Esophagus squamous epithelium (tissue), 5 donors: Measurements from ENCODE around the gene MED8. TPM values are rescaled to one million over a fixed set of nuclear protein-coding genes. Genes with fewer than 3 reads are reported as not detected.
"Not testable (repeated sequence)": the region's sequence is repeated elsewhere in the genome, so short reads cannot be mapped to it uniquely, and the experiment has no call there.

Experiments used
- DNase-seq: peaks from one replicate; lab custom pipeline; 2025; lab: John Stamatoyannopoulos, UW
- H3K27ac ChIP-seq, 4 donors: fragments of 200-600 bp; sonication (generic); one replicate each; pipeline ENCODE4 v1.5.1; 2016 to 2019; ENCODE audit warnings: mild to moderate bottlenecking in 1 of 4
- H3K27me3 ChIP-seq, 4 donors: fragments of 200-600 bp; sonication (generic); 1 replicate in 3 of 4; 2 replicates in 1 of 4; pipeline versions ENCODE4 v1.5.1 to v1.6.0; 2017 to 2021; ENCODE audit warnings: antibody characterized with exemption in 1 of 4
- H3K36me3 ChIP-seq, 3 donors: fragments of 200-600 bp; sonication (generic); one replicate each; pipeline ENCODE4 v1.5.1; 2016 to 2019
- H3K4me1 ChIP-seq, 3 donors: fragments of 200-600 bp; sonication (generic); one replicate each; pipeline ENCODE4 v1.5.1; 2017 to 2019
- H3K4me3 ChIP-seq, 4 donors: fragments of 200-600 bp; sonication (generic); 1 replicate in 3 of 4; 2 replicates in 1 of 4; pipeline ENCODE4 v1.5.1; 2016 to 2019; ENCODE audit warnings: mild to moderate bottlenecking in 2 of 4, moderate library complexity in 1 of 4
- H3K9me3 ChIP-seq, 3 donors: fragments of 200-600 bp; sonication (generic); one replicate each; pipeline ENCODE4 v1.5.1; 2016 to 2019
- CTCF ChIP-seq, 6 experiments: fragments of 450-650 bp in 4 of 6; fragments of 200-600 bp in 2 of 6; sonication (generic) in 2 of 6; IDR thresholded peaks; one replicate each; pipeline ENCODE4 v1.5.1; 2016 to 2019; ENCODE audit warnings: antibody characterized with exemption in 6 of 6, mild to moderate bottlenecking in 4 of 6, moderate library complexity in 4 of 6
- POLR2A ChIP-seq, 4 donors: fragments of 450-650 bp; IDR thresholded peaks; one replicate each; pipeline ENCODE4 v1.6.1; 2017; ENCODE audit warnings: antibody characterized with exemption in 4 of 4, mild to moderate bottlenecking in 4 of 4, moderate library complexity in 3 of 4
- WGBS, 2 donors: methylation state at CpG; one replicate each; pipeline ENCODE4 v1.1.5; 2018; 5-methylcytosine and 5-hydroxymethylcytosine counted together
- intact Hi-C: fragments of 100-400 bp; cut with DNase I; formaldehyde crosslinking; loops from one replicate; pipeline ENCODE4 v1.15.0; 2022
- total RNA-seq, 4 donors: library from RNA; depleted of rRNA; stranded (reverse); fragments of >200 nt; gene quantifications; one replicate each; pipeline ENCODE4 v1.1.0, GENCODE V29; 2016
- donor health status: DM: yes; HTN: yes; CAD: no.

MED8 gene
- total RNA-seq, 4 donors from 2014 or later = 34.5 to 60.1 (median 38.6) TPM

- intact Hi-C loops = no loop called here
- TF ChIP-seq POLR2A (IDR thresholded peaks at IDR 0.05) = no peak
- TF ChIP-seq CTCF (IDR thresholded peaks at IDR 0.05) = no peak
- peaks cover 0 to 2% (median 0%) of the 10 kb centered on the region in 3 donors for H3K36me3 ChIP-seq
- H3K27ac ChIP-seq = no peak overlapping the region
- no peaks in the 10 kb centered on the region for H3K27me3 ChIP-seq
- no peak overlapping the region for H3K4me3 ChIP-seq
- peaks cover 18 to 54% (median 33%) of the 10 kb centered on the region in 3 donors for H3K4me1 ChIP-seq
- no peak for DNase-seq
- WGBS, 2 donors = 83 to 87% methylated on average over 4 of the region's 4 CpGs
- H3K9me3 ChIP-seq = no peaks in the 10 kb centered on the region
Observed at GRCh38 chr1:43370564-43370963, 19.0 kb downstream of the MED8 start.

- H3K9me3 ChIP-seq, H3K27ac ChIP-seq, H3K36me3 ChIP-seq, H3K27me3 ChIP-seq, DNase-seq, intact Hi-C loops, H3K4me3 ChIP-seq: not testable (repeated sequence)
- peaks cover 18 to 62% (median 40%) of the 10 kb centered on the region in 3 donors for H3K4me1 ChIP-seq
- WGBS, 2 donors = 95% methylated on average over 6 of the region's 6 CpGs
Observed at GRCh38 chr1:43369779-43370178, 19.8 kb downstream of the MED8 start.

- TF ChIP-seq POLR2A (IDR thresholded peaks at IDR 0.05) = no peak
- TF ChIP-seq CTCF (IDR thresholded peaks at IDR 0.05) = no peak
- 13 to 14% methylated on average over 6 of the region's 6 CpGs for WGBS, 2 donors
- peaks cover 17 to 21% (median 18%) of the 10 kb centered on the region in 3 donors for H3K36me3 ChIP-seq
- intact Hi-C loops = no loop called here
- H3K9me3 ChIP-seq = no peaks in the 10 kb centered on the region
- no peak for DNase-seq
- peak overlapping the region; percentile 94 to 99 (median 97) for H3K27ac ChIP-seq
- peak overlapping the region; percentile 70 to 86 (median 85) for H3K4me3 ChIP-seq
- H3K27me3 ChIP-seq = no peaks in the 10 kb centered on the region
- peaks cover 18 to 66% (median 36%) of the 10 kb centered on the region in 3 donors for H3K4me1 ChIP-seq
Observed at GRCh38 chr1:43368646-43369020, 21.0 kb downstream of the MED8 start.

- DNase-seq = peak; percentile 67
- peak within 1 kb of the TSS; percentile 94 to 99 (median 97) for H3K27ac ChIP-seq
- TF ChIP-seq POLR2A (IDR thresholded peaks at IDR 0.05) (peak in 3 of 4 donors; percentile 16 to 86 (median 69)), CTCF (IDR thresholded peaks at IDR 0.05) (peak in 4 of 6 experiments; percentile 16 to 24 (median 22))
- intact Hi-C loops = no loop called here
- H3K9me3 ChIP-seq = no peaks in the 10 kb centered on the region
- H3K4me3 ChIP-seq = peak within 1 kb of the TSS; percentile 70 to 86 (median 85)
- peaks cover 22 to 27% (median 24%) of the 10 kb centered on the region in 3 donors for H3K36me3 ChIP-seq
- H3K4me1 ChIP-seq = peaks cover 18 to 64% (median 31%) of the 10 kb centered on the region in 3 donors
- H3K27me3 ChIP-seq = no peaks in the 10 kb centered on the region
- WGBS, 2 donors = 0% methylated on average over 2 to 5 of the region's 58 CpGs
Observed at GRCh38 chr1:43367904-43368645, 21.5 kb downstream of the MED8 start, which contains the start of gene ELOVL1. ELOVL1 (minus strand) TSS chr1:43368011; CDS start chr1:43365609, 2,402 bp downstream.

GRCh38 chr1:43367026-43367903 lies 22.3 kb downstream of the MED8 start:
- 0 to 4% methylated on average over 4 to 9 of the region's 48 CpGs for WGBS, 2 donors
- Histone ChIP-seq H3K27ac (peak overlapping the region; percentile 94 to 99 (median 97)), H3K4me3 (peak overlapping the region; percentile 70 to 86 (median 85)), H3K36me3 (peaks cover 28 to 35% (median 30%) of the 10 kb centered on the region in 3 donors), H3K4me1 (peaks cover 18 to 56% (median 28%) of the 10 kb centered on the region in 3 donors), H3K9me3 (no peaks in the 10 kb centered on the region), H3K27me3 (no peaks in the 10 kb centered on the region)
- intact Hi-C loops = no loop called here
- TF ChIP-seq CTCF (IDR thresholded peaks at IDR 0.05) = peak in 1 of 6 experiments; percentile 5
- no peak for TF ChIP-seq POLR2A (IDR thresholded peaks at IDR 0.05)
- no peak for DNase-seq
